ENCODE measurements around the gene RAPGEF3. TPM values are rescaled to one million over a fixed set of nuclear protein-coding genes. Genes with fewer than 3 reads are reported as not detected.

RAPGEF3 gene
- total RNA-seq, 6 experiments from 2014 or later: 2.0 to 4.1 (median 3.1) TPM

DNA sequence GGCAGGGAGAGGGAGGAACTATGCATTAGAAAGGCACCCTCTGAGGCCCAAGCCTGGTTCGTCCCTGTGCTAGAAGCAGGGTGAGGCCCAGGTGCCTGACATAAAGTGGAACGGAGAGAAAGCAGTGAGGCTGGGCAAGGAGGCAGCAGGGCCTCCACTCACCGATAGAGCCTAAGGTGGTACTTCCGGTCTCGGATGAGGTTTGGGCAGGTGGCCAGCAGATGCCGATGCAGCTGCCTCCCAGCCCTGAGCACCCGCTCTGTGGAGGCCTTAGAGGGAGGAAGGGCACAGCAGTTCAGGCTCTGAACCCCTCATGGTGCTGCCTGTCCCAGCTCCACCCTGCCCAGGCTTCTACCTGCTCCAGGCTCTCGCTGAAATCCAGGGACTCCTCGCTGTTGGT is 7.1 kb downstream of the RAPGEF3 start:
- H3K27me3 Mint-ChIP-seq (ENCODE audit: insufficient read depth): peaks cover 2% of the 10 kb centered on the region; the same call in 1 of the 2 replicates
- H3K9me3 Mint-ChIP-seq: no peaks in the 10 kb centered on the region
- peaks cover 35% of the 10 kb centered on the region for H3K4me1 Mint-ChIP-seq (ENCODE audit: low read depth)
- peak overlapping the region; percentile 82 for H3K27ac Mint-ChIP-seq
- no peaks in the 10 kb centered on the region for H3K36me3 Mint-ChIP-seq (ENCODE audit: low read depth)
- no peak overlapping the region for H3K4me3 Mint-ChIP-seq
- no peak for DNase-seq
- no peak for TF ChIP-seq CTCF (IDR thresholded peaks at IDR 0.05)

GRCh38 chr12:47750916-47751470 is 7.7 kb downstream of the RAPGEF3 start:
- TF ChIP-seq CTCF (IDR thresholded peaks at IDR 0.05): no peak
- peaks cover 2% of the 10 kb centered on the region; the same call in 1 of the 2 replicates for H3K27me3 Mint-ChIP-seq (ENCODE audit: insufficient read depth)
- no peaks in the 10 kb centered on the region for H3K9me3 Mint-ChIP-seq
- H3K4me3 Mint-ChIP-seq: no peak overlapping the region
- H3K27ac Mint-ChIP-seq: no peak overlapping the region
- H3K4me1 Mint-ChIP-seq (ENCODE audit: low read depth): peaks cover 35% of the 10 kb centered on the region
- DNase-seq: no peak
- H3K36me3 Mint-ChIP-seq (ENCODE audit: low read depth): no peaks in the 10 kb centered on the region

GRCh38 chr12:47750229-47750798 is 8.4 kb downstream of the RAPGEF3 start:
- H3K27ac Mint-ChIP-seq: no peak overlapping the region
- H3K4me3 Mint-ChIP-seq: no peak overlapping the region
- no peak for DNase-seq
- no peak for TF ChIP-seq CTCF (IDR thresholded peaks at IDR 0.05)
- no peaks in the 10 kb centered on the region for H3K36me3 Mint-ChIP-seq (ENCODE audit: low read depth)
- H3K4me1 Mint-ChIP-seq (ENCODE audit: low read depth): peaks cover 35% of the 10 kb centered on the region
- H3K9me3 Mint-ChIP-seq: no peaks in the 10 kb centered on the region
- H3K27me3 Mint-ChIP-seq (ENCODE audit: insufficient read depth): peaks cover 4% of the 10 kb centered on the region; the same call in 1 of the 2 replicates

- Mint-ChIP-seq H3K4me3 (no peak overlapping the region), H3K36me3 (ENCODE audit: low read depth) (no peaks in the 10 kb centered on the region), H3K27me3 (ENCODE audit: insufficient read depth) (peaks cover 7% of the 10 kb centered on the region; the same call in 1 of the 2 replicates), H3K4me1 (ENCODE audit: low read depth) (peaks cover 21% of the 10 kb centered on the region), H3K9me3 (no peaks in the 10 kb centered on the region), H3K27ac (no peak overlapping the region)
- TF ChIP-seq CTCF (IDR thresholded peaks at IDR 0.05): no peak
- DNase-seq: no peak
Measured at GRCh38 chr12:47748899-47749298, 9.8 kb downstream of the RAPGEF3 start.

DNA sequence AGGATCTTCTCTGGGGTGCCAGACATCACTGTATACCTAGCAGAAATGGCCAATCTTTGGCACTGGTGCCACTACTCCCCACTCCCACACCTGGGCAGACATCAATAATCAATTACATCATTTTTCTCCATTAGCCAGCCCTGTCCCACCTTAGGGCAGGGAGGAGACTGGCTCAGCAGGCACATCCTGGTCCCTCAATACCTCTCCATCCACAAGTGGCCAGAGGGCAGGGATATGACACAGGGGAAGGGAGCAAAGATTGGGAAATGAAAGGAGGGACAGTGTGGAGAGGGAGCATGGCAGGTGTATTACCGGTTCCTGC is 10.2 kb downstream of the RAPGEF3 start:
- Mint-ChIP-seq H3K4me1 (ENCODE audit: low read depth) (peaks cover 17% of the 10 kb centered on the region), H3K4me3 (no peak overlapping the region), H3K27me3 (ENCODE audit: insufficient read depth) (peaks cover 7% of the 10 kb centered on the region; the same call in 1 of the 2 replicates), H3K36me3 (ENCODE audit: low read depth) (no peaks in the 10 kb centered on the region), H3K9me3 (no peaks in the 10 kb centered on the region), H3K27ac (no peak overlapping the region)
- DNase-seq: no peak
- TF ChIP-seq CTCF (IDR thresholded peaks at IDR 0.05): no peak

Measured in HFFc6 (cell line).